Kidney epithelial cell (primary cell): ENCODE measurements around the gene ATAD5. TPM values are rescaled to one million over a fixed set of nuclear protein-coding genes. Genes with fewer than 3 reads are reported as not detected.
"Not testable (repeated sequence)": the region's sequence is repeated elsewhere in the genome, so short reads cannot be mapped to it uniquely, and the experiment has no call there.

ENCODE experiments used
- DNase-seq: peaks from one replicate; pipeline ENCODE4 v3.0.0-alpha.2; 2010; ENCODE audit warnings: low read depth
- H3K27me3 ChIP-seq: 2 replicates; pipeline ENCODE4 v1.6.0; 2011; ENCODE audit warnings: low read length; ENCODE audit not compliant: control insufficient read depth, insufficient read depth
- H3K36me3 ChIP-seq: 2 replicates; pipeline ENCODE4 v1.5.1; 2011; ENCODE audit warnings: low read length; ENCODE audit not compliant: control insufficient read depth, insufficient read depth
- H3K4me3 ChIP-seq: 2 replicates; pipeline ENCODE4 v1.5.1; 2011; ENCODE audit warnings: low read depth, mild to moderate bottlenecking, control low read depth, low read length
- total RNA-seq: library from RNA; depleted of rRNA; stranded (reverse); fragments of >200 nt; gene quantifications from 2 replicates; pipeline ENCODE4 v1.2.3, GENCODE V29; 2015
- TF ChIP-seq, protein P1 (sequence below): IDR thresholded peaks from 2 replicates; pipeline ENCODE4 v1.5.1; 2011; ENCODE audit warnings: mild to moderate bottlenecking, moderate library complexity, low read length, control low read depth, inconsistent platforms; ENCODE audit not compliant: insufficient read depth, poor library complexity, severe bottlenecking

The ATAD5 gene
- total RNA-seq, 1 donor from 2014 or later, result 3.8 TPM

GRCh38 chr17:30821871-30822723 is 9.7 kb upstream of the ATAD5 start:
- no peaks in the 10 kb centered on the region for H3K27me3 ChIP-seq
- H3K4me3 ChIP-seq, result no peak overlapping the region
- TF ChIP-seq, protein P1, sequence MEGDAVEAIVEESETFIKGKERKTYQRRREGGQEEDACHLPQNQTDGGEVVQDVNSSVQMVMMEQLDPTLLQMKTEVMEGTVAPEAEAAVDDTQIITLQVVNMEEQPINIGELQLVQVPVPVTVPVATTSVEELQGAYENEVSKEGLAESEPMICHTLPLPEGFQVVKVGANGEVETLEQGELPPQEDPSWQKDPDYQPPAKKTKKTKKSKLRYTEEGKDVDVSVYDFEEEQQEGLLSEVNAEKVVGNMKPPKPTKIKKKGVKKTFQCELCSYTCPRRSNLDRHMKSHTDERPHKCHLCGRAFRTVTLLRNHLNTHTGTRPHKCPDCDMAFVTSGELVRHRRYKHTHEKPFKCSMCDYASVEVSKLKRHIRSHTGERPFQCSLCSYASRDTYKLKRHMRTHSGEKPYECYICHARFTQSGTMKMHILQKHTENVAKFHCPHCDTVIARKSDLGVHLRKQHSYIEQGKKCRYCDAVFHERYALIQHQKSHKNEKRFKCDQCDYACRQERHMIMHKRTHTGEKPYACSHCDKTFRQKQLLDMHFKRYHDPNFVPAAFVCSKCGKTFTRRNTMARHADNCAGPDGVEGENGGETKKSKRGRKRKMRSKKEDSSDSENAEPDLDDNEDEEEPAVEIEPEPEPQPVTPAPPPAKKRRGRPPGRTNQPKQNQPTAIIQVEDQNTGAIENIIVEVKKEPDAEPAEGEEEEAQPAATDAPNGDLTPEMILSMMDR, result no peak
- no peaks in the 10 kb centered on the region for H3K36me3 ChIP-seq
- DNase-seq, result no peak

GRCh38 chr17:30822919-30823318 is 8.8 kb upstream of the ATAD5 start:
- H3K4me3 ChIP-seq, DNase-seq, H3K36me3 ChIP-seq, H3K27me3 ChIP-seq: not testable (repeated sequence)

DNA sequence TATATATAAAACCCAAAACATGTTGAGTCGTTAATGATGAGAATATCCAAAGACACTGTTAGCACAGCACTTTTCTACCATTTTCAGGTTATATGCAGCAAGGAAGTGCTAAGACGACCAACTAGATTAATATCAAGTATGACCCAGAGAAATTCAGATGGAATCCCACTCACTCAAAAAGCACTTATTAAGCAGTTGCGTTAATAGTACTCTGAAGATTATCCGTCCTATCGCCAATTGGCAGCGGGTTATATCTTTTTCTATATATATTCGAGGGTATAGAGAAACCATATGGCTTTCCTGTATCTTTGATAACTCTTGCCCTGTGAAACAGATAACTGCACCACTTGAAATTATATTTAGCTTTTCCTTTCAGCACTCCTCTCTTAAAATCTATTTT is 8.3 kb upstream of the ATAD5 start:
- DNase-seq, result no peak
- Histone ChIP-seq H3K4me3 (peak overlapping the region; percentile 93), H3K27me3 (no peaks in the 10 kb centered on the region), H3K36me3 (no peaks in the 10 kb centered on the region)
- TF ChIP-seq, protein P1, result no peak

DNA sequence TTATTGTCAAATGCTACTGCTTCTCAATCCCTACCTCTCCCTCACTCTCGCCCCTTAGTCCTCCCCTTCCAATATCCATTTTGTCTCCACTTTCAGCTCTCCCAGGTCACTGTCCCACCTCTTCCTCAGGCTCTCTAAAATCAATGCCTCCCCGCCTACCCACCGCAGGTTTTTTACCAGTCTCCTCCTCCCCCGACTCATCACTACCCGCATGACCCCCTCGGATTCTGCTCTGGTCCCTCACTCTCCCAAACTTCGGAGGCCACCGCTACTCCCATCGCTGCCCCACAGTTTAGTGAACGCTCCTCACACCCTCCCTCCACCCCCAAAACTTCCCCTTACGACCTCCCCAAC is 7.8 kb upstream of the ATAD5 start:
- Histone ChIP-seq H3K36me3 (no peaks in the 10 kb centered on the region), H3K4me3 (peak overlapping the region; percentile 93), H3K27me3 (no peaks in the 10 kb centered on the region)
- no peak for DNase-seq
- TF ChIP-seq, protein P1, result no peak

DNA sequence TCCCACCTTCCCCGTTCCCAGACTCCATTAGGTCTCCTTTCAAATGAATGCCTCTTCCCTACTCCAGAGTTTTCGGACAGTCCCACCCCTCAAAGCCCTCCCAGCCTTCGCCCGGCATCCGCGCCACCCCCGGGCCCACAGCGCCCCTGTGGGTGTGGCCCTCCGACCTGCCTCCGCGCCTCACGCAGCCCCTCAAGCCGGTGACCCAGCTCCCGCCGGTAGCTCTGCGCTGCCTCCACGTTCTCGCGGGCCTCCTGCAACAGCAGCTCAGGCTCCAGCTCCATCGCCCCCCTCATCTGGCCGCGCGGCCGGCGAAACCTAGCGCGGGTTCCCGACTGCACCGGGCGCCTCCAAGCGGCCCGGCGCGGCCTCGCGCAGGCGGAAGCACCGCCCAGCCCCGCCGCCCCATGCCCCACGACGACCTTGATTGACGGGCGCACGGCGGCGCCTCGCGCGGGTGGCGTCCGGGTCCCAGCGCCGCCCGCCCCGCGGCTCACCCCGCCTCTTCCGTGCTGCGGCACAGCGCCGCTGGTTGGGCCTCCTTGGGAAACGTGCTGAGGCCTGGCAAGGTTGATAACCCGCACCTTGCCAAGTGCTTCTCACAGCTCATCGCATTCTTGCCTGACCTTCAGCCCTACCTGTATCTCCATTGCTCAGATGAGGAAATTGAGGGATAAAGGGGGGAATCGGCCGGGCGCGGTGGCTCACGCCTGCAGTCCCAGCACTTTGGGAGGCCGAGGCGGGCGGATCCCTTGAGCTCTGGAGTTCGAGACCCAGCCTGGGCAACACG is 7.2 kb upstream of the ATAD5 start, which contains the start of gene CRLF3:
Gene CRLF3 (minus strand): TSS at position 337 of the 790 bp plus-strand sequence. CDS start 41 bp downstream, at position 296.
- Histone ChIP-seq H3K4me3 (peak within 1 kb of the TSS; percentile 93), H3K27me3 (no peaks in the 10 kb centered on the region), H3K36me3 (no peaks in the 10 kb centered on the region)
- DNase-seq, result peak; percentile 57
- TF ChIP-seq, protein P1, result no peak

DNA sequence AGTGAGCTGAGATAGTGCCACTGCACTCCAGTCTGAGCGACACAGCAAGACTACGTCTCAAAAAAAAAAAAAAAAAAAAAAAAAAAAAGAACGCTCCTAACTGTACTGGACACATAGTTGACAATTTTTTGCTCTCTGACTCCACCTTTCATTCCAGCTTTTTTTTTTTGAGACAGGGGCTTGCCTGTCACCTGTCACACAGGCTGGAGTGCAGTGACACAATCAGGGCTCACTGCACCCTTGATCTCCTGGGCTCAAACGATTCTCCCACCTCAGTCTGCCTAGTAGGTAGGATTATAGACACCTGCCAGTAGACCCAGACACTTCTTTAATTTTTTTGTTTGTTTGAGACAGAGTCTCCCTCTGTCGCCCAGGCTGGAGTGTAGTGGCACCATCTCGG is 4.7 kb upstream of the ATAD5 start:
- Histone ChIP-seq H3K36me3 (no peaks in the 10 kb centered on the region), H3K4me3 (no peak overlapping the region), H3K27me3 (no peaks in the 10 kb centered on the region)
- TF ChIP-seq, protein P1, result no peak
- no peak for DNase-seq
